ENCODE data around the gene TELO2.

TELO2 gene

GRCh38 chr16:1534021-1535020 lies 41.2 kb downstream of the TELO2 start:
- TF ChIP-seq, protein P1, sequence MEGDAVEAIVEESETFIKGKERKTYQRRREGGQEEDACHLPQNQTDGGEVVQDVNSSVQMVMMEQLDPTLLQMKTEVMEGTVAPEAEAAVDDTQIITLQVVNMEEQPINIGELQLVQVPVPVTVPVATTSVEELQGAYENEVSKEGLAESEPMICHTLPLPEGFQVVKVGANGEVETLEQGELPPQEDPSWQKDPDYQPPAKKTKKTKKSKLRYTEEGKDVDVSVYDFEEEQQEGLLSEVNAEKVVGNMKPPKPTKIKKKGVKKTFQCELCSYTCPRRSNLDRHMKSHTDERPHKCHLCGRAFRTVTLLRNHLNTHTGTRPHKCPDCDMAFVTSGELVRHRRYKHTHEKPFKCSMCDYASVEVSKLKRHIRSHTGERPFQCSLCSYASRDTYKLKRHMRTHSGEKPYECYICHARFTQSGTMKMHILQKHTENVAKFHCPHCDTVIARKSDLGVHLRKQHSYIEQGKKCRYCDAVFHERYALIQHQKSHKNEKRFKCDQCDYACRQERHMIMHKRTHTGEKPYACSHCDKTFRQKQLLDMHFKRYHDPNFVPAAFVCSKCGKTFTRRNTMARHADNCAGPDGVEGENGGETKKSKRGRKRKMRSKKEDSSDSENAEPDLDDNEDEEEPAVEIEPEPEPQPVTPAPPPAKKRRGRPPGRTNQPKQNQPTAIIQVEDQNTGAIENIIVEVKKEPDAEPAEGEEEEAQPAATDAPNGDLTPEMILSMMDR (IDR thresholded peaks at IDR 0.05; ENCODE audit: insufficient read depth, missing control alignments): no peak
- no peak for FAIRE-seq
- DNase-seq (ENCODE audit: insufficient read length, low spot score): no peak

- no peak for FAIRE-seq
- DNase-seq (ENCODE audit: insufficient read length, low spot score): no peak
- TF ChIP-seq, protein P1 (IDR thresholded peaks at IDR 0.05; ENCODE audit: insufficient read depth, missing control alignments): no peak
These were observed 42.5 kb downstream of the TELO2 start for GRCh38 chr16:1535391-1536291.

- TF ChIP-seq, protein P1 (IDR thresholded peaks at IDR 0.05; ENCODE audit: insufficient read depth, missing control alignments): no peak
- no peak for DNase-seq (ENCODE audit: insufficient read length, low spot score)
- FAIRE-seq: no peak
These were observed 43.4 kb downstream of the TELO2 start for GRCh38 chr16:1536601-1537000.

GRCh38 chr16:1537138-1537577 lies 44.0 kb downstream of the TELO2 start:
- DNase-seq (ENCODE audit: insufficient read length, low spot score) (no peak), FAIRE-seq (no peak)
- TF ChIP-seq, protein P1 (IDR thresholded peaks at IDR 0.05; ENCODE audit: insufficient read depth, missing control alignments): no peak

DNA sequence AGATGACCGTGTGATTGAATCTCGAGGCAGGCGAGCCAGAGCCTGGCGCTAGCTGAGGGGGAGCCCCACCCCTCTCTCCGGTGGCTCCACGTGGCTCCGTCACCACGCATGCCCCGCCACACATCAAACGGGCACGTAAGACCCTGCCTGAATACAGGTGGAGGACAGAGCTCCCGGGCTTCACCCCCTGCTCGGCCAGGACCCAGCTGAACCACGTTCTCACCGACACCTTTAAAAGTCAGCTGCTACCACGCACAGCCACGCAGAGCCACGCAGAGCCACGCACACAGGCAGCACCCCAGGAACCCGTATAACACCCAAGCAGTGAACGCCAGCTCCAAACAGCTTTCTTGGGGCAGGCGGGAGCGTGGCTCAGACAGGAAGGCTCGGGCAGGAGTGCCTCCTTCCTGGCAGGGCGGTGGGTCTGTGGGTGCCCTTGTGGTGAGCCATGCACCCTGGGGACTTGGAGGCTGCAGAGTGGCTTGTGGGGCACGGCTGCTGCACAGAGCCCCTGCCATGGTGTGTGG lies 44.7 kb downstream of the TELO2 start:
- DNase-seq (ENCODE audit: insufficient read length, low spot score) (no peak), FAIRE-seq (no peak)
- TF ChIP-seq, protein P1 (IDR thresholded peaks at IDR 0.05; ENCODE audit: insufficient read depth, missing control alignments): no peak

GRCh38 chr16:1538804-1539520 lies 45.8 kb downstream of the TELO2 start:
- DNase-seq (ENCODE audit: insufficient read length, low spot score): peak; percentile 72
- TF ChIP-seq, protein P1 (IDR thresholded peaks at IDR 0.05; ENCODE audit: insufficient read depth, missing control alignments): peak; percentile 46
- no peak for FAIRE-seq
